Measurements from ENCODE around the gene PRDM15.

PRDM15 gene

DNA sequence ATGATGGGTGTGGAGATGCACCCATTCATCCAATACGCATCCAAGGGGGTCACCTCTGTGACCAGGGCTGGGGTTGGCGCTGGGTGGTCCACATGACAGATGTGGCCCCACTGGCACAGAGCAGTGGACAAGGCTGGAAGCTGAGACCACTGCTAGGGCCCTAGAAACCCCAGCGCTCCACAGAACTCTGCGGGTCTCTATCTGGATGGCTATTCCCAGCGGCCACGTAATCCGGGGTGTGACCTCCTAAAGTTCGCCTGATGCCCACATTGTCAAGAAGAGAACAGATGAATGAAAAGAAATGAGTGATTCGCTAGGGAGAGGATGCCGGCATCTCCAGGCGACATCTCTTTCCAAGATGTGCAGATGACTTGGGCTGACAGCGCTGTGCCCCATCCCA, 55.2 kb downstream of the PRDM15 start:
- DNase-seq (ENCODE audit: low spot score) = no peak

DNA sequence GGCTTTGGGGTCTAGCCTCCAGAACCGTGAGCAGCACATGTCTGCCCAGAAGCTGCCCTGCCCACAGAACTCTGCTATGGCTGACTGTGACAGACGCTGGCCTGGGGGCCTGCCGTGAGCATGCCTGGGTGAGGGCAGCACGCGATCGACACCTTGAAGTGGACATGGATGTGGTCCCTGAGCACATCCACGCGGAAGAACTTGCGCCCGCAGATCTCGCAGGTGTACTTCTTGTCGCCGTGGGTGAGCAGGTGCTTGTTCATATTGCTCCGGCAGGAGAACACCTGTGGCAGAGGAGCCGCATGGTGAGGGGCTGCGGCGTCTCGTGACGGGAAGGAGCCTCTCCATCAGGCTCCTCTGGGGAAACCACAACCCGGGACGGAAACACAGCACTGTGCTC, 56.0 kb downstream of the PRDM15 start:
- DNase-seq (ENCODE audit: low spot score) = no peak

DNA sequence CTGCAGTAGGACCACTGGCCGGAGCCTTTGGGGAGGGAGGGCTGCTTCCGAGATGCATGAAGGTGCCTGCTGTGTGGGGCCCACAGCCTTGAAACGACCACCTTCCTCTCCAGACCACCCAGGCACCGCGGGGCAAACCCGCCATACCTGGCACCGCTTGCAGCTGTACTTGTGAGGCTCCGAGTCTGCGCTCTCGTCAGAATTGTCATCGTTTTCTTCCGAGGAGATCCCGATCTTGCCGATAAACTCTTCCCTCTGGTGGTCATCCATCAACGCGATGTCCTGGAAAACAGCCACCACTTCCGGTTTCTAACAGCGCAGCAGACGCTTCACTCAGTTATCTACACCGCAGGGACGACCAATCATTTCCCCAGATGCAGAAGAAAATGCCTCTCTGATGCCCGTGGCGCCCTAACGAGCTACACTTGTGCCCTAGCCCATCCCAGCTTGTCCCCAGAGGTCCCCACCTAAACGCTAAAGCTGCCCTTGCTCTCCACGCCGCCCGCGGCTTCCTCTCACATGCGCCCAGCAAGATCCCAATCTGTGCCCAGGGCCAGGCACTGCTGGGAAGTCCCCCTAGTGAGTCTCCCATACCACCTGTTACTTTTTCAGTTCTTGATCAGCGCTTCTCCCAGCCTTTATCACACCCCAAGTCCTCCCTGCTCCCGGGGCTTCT, 57.2 kb downstream of the PRDM15 start:
- no peak for DNase-seq (ENCODE audit: low spot score)

GRCh38 chr21:41821081-41821755, 57.9 kb downstream of the PRDM15 start:
- DNase-seq (ENCODE audit: low spot score) = no peak

- no peak for DNase-seq (ENCODE audit: low spot score)
These were observed 58.6 kb downstream of the PRDM15 start for GRCh38 chr21:41820384-41821080.

- DNase-seq (ENCODE audit: low spot score) = no peak
These were observed 59.3 kb downstream of the PRDM15 start for GRCh38 chr21:41819856-41820281.

DNA sequence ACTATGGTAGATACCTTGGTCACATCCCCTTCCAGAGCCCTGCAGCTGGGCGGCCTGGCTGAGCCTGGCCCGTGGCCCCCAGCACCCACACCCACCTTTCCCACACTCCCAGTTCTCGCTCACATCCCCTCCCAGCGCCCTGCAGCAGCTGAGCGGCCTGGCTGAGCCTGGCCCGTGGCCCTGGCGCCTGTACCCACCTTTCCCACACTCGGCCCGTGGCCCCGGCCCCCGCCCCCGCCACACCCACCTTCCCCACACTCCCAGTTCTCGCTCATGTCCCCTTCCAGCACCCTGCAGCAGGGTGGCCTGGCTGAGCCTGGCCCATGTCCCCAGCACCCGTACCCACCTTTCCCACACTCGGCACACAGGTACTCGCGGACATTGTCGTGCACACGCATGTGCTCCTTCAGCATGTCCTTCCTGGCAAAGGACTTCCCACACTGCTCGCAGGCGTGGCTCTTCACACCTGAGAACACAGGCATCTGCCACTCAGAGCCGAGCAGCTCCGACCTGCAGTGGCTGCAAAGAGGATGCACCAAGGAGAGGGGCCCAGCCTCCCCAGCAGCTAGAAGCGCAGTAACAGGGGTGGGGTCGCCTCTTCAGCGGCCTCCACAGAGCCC, 59.8 kb downstream of the PRDM15 start:
- no peak for DNase-seq (ENCODE audit: low spot score)

GRCh38 chr21:41817877-41818855, 61.0 kb downstream of the PRDM15 start:
- peak; percentile 26 for DNase-seq (ENCODE audit: low spot score)

DNA sequence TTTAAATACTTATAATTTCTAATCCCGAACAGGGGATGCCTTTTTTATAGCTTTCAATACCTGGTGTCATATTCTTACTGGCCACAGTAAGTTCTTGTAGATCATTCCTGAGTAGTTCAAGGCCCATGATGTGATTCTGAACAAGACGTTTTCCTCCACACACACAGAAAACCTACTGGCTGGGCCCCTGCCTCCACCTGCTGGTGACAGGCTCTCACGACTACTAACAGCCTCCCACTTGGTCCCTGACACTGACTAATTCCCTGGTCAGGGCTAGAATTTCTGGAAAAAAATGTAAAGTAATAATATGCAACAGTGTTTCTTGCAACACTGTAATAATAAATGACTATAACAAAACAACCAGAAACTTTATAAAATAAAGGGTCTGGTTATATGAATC, 61.9 kb downstream of the PRDM15 start:
- DNase-seq (ENCODE audit: low spot score) = peak; percentile 66

- peak; percentile 80 for DNase-seq (ENCODE audit: low spot score)
These were observed 62.5 kb downstream of the PRDM15 start for GRCh38 chr21:41816583-41817165.

GRCh38 chr21:41815652-41816582, 63.2 kb downstream of the PRDM15 start:
- DNase-seq (ENCODE audit: low spot score) = no peak

GRCh38 chr21:41813226-41813625, 65.9 kb downstream of the PRDM15 start:
- DNase-seq (ENCODE audit: low spot score) = no peak

GRCh38 chr21:41812679-41813078, 66.5 kb downstream of the PRDM15 start:
- DNase-seq (ENCODE audit: low spot score) = peak; percentile 15

- DNase-seq (ENCODE audit: low spot score) = no peak
These were observed 68.6 kb downstream of the PRDM15 start for GRCh38 chr21:41810597-41810932.

GRCh38 chr21:41809891-41810596, 69.1 kb downstream of the PRDM15 start:
- DNase-seq (ENCODE audit: low spot score) = no peak

DNA sequence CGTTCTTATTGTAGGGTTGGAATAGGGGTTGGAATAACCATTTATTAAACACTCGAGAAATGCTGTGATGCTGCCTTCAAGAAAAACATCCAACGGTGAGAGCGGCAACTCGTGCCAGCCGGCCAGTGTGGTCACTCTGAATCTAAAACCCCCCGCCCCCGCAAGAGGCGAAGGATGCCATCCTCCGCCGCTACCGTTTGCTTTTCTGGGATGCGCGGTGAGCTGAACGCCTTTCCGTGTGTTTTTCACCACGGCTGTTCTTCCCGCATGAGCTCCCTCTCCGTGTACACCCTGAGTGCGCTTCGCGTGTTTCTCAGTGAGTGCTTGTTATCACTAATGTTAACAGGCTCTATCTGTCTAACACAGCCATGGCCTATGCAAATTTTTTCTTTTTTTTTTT, 70.3 kb downstream of the PRDM15 start:
- no peak for DNase-seq (ENCODE audit: low spot score)

DNA sequence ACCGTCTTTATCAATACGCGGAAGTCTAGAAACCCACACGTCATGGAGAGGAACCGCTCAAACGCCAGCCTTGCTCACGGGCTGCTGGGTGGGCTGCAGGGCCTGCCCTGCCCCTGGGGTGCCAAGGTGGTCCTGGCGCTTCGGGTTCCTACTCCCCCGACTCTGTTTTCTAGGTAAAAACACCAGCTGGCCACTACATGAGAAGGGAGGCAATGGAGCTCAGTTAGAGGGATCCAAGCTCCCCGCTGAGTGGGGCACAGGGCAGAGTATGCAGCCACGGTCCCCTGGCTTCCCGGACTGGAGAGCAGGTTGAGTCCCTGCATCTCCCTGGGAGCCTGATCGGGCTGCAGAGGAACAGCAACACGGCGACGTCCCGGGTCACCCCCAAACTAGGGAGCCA, 71.0 kb downstream of the PRDM15 start:
- DNase-seq (ENCODE audit: low spot score) = no peak

GRCh38 chr21:41806773-41807172, 72.4 kb downstream of the PRDM15 start:
- no peak for DNase-seq (ENCODE audit: low spot score)

DNA sequence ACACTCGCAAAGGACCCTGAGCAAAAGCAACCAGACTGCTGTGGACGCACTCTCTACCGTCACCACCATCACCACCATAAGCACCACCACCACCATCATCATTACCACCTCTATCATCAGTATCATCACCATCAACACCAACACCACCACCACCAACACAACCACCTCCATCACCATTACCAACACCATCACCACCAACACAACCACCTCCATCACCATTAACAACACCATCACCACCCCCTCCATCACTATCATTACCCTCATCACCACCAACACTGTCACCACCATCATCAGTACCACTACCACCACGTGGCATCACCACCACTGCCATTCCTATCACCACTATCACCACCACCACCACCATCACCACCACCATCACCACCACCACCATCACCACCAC, 73.5 kb downstream of the PRDM15 start:
- peak; percentile 14 for DNase-seq (ENCODE audit: low spot score)

Data from left forelimb (tissue), 1 donor.